CD14-positive monocyte (primary cell): ENCODE data around the gene ASB16. TPM values are rescaled to one million over a fixed set of nuclear protein-coding genes. Genes with fewer than 3 reads are reported as not detected.
"Not testable (repeated sequence)": the region's sequence is repeated elsewhere in the genome, so short reads cannot be mapped to it uniquely, and the experiment has no call there.

Experiments used
- DNase-seq, 3 donors: peaks; one replicate each; pipeline ENCODE4 v3.0.0-alpha.2; 2011 to 2022
- H2AFZ ChIP-seq: 2 replicates; pipeline ENCODE4 v1.6.0; 2012; ENCODE audit warnings: mild to moderate bottlenecking, low read depth, low read length, inconsistent platforms; ENCODE audit not compliant: insufficient read depth, poor library complexity, severe bottlenecking
- H3K27ac ChIP-seq, 2 donors: 1 replicate in 1 of 2; 2 replicates in 1 of 2; pipeline ENCODE4 v1.5.1; 2012 to 2013; ENCODE audit warnings: low read length in 2 of 2, control low read depth in 1 of 2, inconsistent platforms in 1 of 2, low read depth in 1 of 2, mild to moderate bottlenecking in 1 of 2
- H3K27me3 ChIP-seq, 2 donors: one replicate each; pipeline versions ENCODE4 v1.6.0 to v1.6.1; 2011 to 2013; ENCODE audit warnings: low read length in 2 of 2; ENCODE audit not compliant: control insufficient read depth in 2 of 2, insufficient read depth in 2 of 2
- H3K36me3 ChIP-seq, 2 donors: replicated peaks in 1 of 2; 1 replicate in 1 of 2; 2 replicates in 1 of 2; pipeline versions ENCODE4 v1.5.1 to v1.6.1; 2012 to 2013; ENCODE audit warnings: low read length in 2 of 2, control low read depth in 1 of 2, inconsistent platforms in 1 of 2, mild to moderate bottlenecking in 1 of 2; ENCODE audit not compliant: insufficient read depth in 2 of 2, control insufficient read depth in 1 of 2
- H3K4me1 ChIP-seq, 2 donors: 1 replicate in 1 of 2; 2 replicates in 1 of 2; pipeline versions ENCODE4 v1.5.1 to v1.6.1; 2012 to 2013; ENCODE audit warnings: low read length in 2 of 2, control low read depth in 1 of 2, inconsistent platforms in 1 of 2, mild to moderate bottlenecking in 1 of 2, moderate library complexity in 1 of 2; ENCODE audit not compliant: insufficient read depth in 2 of 2, control insufficient read depth in 1 of 2
- H3K4me2 ChIP-seq: replicated peaks from 2 replicates; pipeline ENCODE3; 2012; ENCODE audit warnings: low read length, moderate library complexity, mild to moderate bottlenecking; ENCODE audit not compliant: poor library complexity, severe bottlenecking; ENCODE audit errors: extremely low read depth
- H3K4me3 ChIP-seq, 3 experiments: fragments of 200-600 bp in 1 of 3; sonication (generic) in 1 of 3; replicated peaks in 1 of 3; 1 replicate in 2 of 3; 2 replicates in 1 of 3; pipeline ENCODE4 v1.5.1; 2011 to 2013; ENCODE audit warnings: low read length in 3 of 3, mild to moderate bottlenecking in 3 of 3, control low read depth in 2 of 3, low read depth in 2 of 3, inconsistent platforms in 1 of 3, moderate library complexity in 1 of 3
- H3K79me2 ChIP-seq: 2 replicates; pipeline ENCODE4 v1.6.0; 2012; ENCODE audit warnings: mild to moderate bottlenecking, control low read depth, inconsistent platforms, low read length, moderate library complexity; ENCODE audit not compliant: insufficient read depth
- H3K9ac ChIP-seq: 2 replicates; pipeline ENCODE4 v1.6.0; 2017; ENCODE audit warnings: low read length, mild to moderate bottlenecking; ENCODE audit not compliant: insufficient read depth, poor library complexity, severe bottlenecking
- H3K9me3 ChIP-seq, 2 donors: replicated peaks in 1 of 2; 1 replicate in 1 of 2; 2 replicates in 1 of 2; pipeline versions ENCODE4 v1.5.1 to v1.6.1; 2012 to 2013; ENCODE audit warnings: low read length in 2 of 2, control low read depth in 1 of 2; ENCODE audit not compliant: control insufficient read depth in 1 of 2, insufficient read depth in 1 of 2
- H4K20me1 ChIP-seq: 2 replicates; pipeline ENCODE4 v1.6.0; 2012; ENCODE audit warnings: mild to moderate bottlenecking, low read length, control low read depth, moderate library complexity; ENCODE audit not compliant: insufficient read depth
- H3K27ac Mint-ChIP-seq, 7 donors: one replicate each; pipeline ENCODE4 v1.8.0; 2020; ENCODE audit warnings: mild to moderate bottlenecking in 7 of 7, mixed read lengths in 7 of 7, moderate library complexity in 6 of 7, inconsistent platforms in 2 of 7
- H3K27me3 Mint-ChIP-seq, 3 donors: one replicate each; pipeline ENCODE4 v1.8.0; 2021 to 2022; ENCODE audit warnings: low read depth in 3 of 3, mild to moderate bottlenecking in 3 of 3, mixed read lengths in 3 of 3, moderate library complexity in 3 of 3, inconsistent platforms in 1 of 3
- H3K36me3 Mint-ChIP-seq, 2 donors: one replicate each; pipeline ENCODE4 v1.8.0; 2020; ENCODE audit warnings: mixed read lengths in 2 of 2, inconsistent platforms in 1 of 2, mild to moderate bottlenecking in 1 of 2
- H3K4me1 Mint-ChIP-seq: one replicate; pipeline ENCODE4 v1.8.0; 2020; ENCODE audit warnings: mild to moderate bottlenecking, mixed read lengths
- H3K4me3 Mint-ChIP-seq, 2 donors: one replicate each; pipeline ENCODE4 v1.8.0; 2020; ENCODE audit warnings: mild to moderate bottlenecking in 2 of 2, mixed read lengths in 2 of 2, moderate library complexity in 1 of 2
- H3K9me3 Mint-ChIP-seq, 7 donors: one replicate each; pipeline ENCODE4 v1.8.0; 2020 to 2022; ENCODE audit warnings: mixed read lengths in 7 of 7, mild to moderate bottlenecking in 6 of 7, moderate library complexity in 6 of 7, inconsistent platforms in 2 of 7
- WGBS: methylation state at CpG from one replicate; pipeline ENCODE4 v1.1.5; 2013; ENCODE audit warnings: missing lambda C conversion rate; ENCODE audit not compliant: insufficient coverage; 5-methylcytosine and 5-hydroxymethylcytosine counted together
- intact Hi-C, 2 donors: fragments of 100-400 bp; cut with micrococcal nuclease; formaldehyde crosslinking; loops; one replicate each; pipeline versions ENCODE4 v1.15.0 to v1.15.1; 2023
- polyA plus RNA-seq, 3 donors: library from polyadenylated mRNA; depleted of rRNA in 1 of 3; unstranded in 2 of 3; stranded (reverse) in 1 of 3; fragments of 300-500 nt in 2 of 3; fragments of >200 nt in 1 of 3; fragmentation: Illumina TruSeq in 2 of 3; gene quantifications; 1 replicate in 2 of 3; 2 replicates in 1 of 3; pipeline ENCODE4 v1.2.3, GENCODE V29; 2012 to 2021
- TF ChIP-seq, protein P1 (sequence below): fragments of 200-600 bp; IDR thresholded peaks from one replicate; pipeline ENCODE4 v1.8.0; 2022; ENCODE audit warnings: antibody characterized with exemption, mild to moderate bottlenecking

ASB16 gene
- polyA plus RNA-seq, 3 donors: not detected

- no peak for DNase-seq
- H4K20me1 ChIP-seq: no peaks in the 10 kb centered on the region
- intact Hi-C loops: no loop called here
- Mint-ChIP-seq H3K9me3 (no peaks in the 10 kb centered on the region), H3K27me3 (peaks cover 2 to 5% (median 4%) of the 10 kb centered on the region in 3 donors), H3K27ac (no peak overlapping the region), H3K36me3 (no peaks in the 10 kb centered on the region), H3K4me3 (no peak overlapping the region), H3K4me1 (peaks cover 5% of the 10 kb centered on the region)
- H3K9ac ChIP-seq: no peak overlapping the region
- H3K79me2 ChIP-seq: no peaks in the 10 kb centered on the region
- H3K27ac ChIP-seq: no peak overlapping the region
- no peaks in the 10 kb centered on the region for H3K4me1 ChIP-seq
- no peaks in the 10 kb centered on the region for H3K27me3 ChIP-seq
- no peaks in the 10 kb centered on the region for H3K36me3 ChIP-seq
- 97% methylated on average over 4 of the region's 5 CpGs for WGBS
- TF ChIP-seq, protein P1, sequence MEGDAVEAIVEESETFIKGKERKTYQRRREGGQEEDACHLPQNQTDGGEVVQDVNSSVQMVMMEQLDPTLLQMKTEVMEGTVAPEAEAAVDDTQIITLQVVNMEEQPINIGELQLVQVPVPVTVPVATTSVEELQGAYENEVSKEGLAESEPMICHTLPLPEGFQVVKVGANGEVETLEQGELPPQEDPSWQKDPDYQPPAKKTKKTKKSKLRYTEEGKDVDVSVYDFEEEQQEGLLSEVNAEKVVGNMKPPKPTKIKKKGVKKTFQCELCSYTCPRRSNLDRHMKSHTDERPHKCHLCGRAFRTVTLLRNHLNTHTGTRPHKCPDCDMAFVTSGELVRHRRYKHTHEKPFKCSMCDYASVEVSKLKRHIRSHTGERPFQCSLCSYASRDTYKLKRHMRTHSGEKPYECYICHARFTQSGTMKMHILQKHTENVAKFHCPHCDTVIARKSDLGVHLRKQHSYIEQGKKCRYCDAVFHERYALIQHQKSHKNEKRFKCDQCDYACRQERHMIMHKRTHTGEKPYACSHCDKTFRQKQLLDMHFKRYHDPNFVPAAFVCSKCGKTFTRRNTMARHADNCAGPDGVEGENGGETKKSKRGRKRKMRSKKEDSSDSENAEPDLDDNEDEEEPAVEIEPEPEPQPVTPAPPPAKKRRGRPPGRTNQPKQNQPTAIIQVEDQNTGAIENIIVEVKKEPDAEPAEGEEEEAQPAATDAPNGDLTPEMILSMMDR: no peak
- no peak overlapping the region for H2AFZ ChIP-seq
- H3K9me3 ChIP-seq: no peaks in the 10 kb centered on the region
- H3K4me2 ChIP-seq: no peak overlapping the region
- H3K4me3 ChIP-seq: no peak overlapping the region
Measured at GRCh38 chr17:44130693-44131349, 39.7 kb upstream of the ASB16 start.

GRCh38 chr17:44131372-44131771 lies 39.1 kb upstream of the ASB16 start:
- H3K4me2 ChIP-seq, H2AFZ ChIP-seq, H3K27me3 ChIP-seq, H3K4me1 ChIP-seq, H3K27ac Mint-ChIP-seq, H3K4me1 Mint-ChIP-seq, H4K20me1 ChIP-seq, H3K79me2 ChIP-seq, H3K9me3 ChIP-seq, intact Hi-C loops, H3K36me3 ChIP-seq, H3K27ac ChIP-seq, H3K4me3 ChIP-seq, DNase-seq, H3K9ac ChIP-seq, H3K36me3 Mint-ChIP-seq, H3K9me3 Mint-ChIP-seq, H3K27me3 Mint-ChIP-seq, H3K4me3 Mint-ChIP-seq: not testable (repeated sequence)
- WGBS: 100% methylated on average over 1 of the region's 12 CpGs
